SK-N-SH (cell line): Measurements from ENCODE around the gene PLIN3. TPM values are rescaled to one million over a fixed set of nuclear protein-coding genes. Genes with fewer than 3 reads are reported as not detected.
A peak's percentile ranks its signal among the peaks of the same experiment; 100 is the strongest.
"Not testable (repeated sequence)": the region's sequence is repeated elsewhere in the genome, so short reads cannot be mapped to it uniquely, and the experiment has no call there.

Source experiments
- CTCF ChIA-PET: fragments of 300-600, 350-600 bp; formaldehyde crosslinking; extraction: SDS; loops from one replicate; lab custom pipeline; 2021; lab: Yijun Ruan, JAX
- POLR2A ChIA-PET: fragments of 350-600 bp; sonication (Branson Sonifier 250); formaldehyde crosslinking; extraction: SDS; loops from one replicate; lab custom pipeline; 2020; ENCODE audit warnings: antibody characterized with exemption, inconsistent platforms; lab: Yijun Ruan, JAX
- DNase-seq: peaks from one replicate; pipeline ENCODE4 v3.0.0; 2012
- H2AFZ ChIP-seq: fragments of 200-600 bp; sonication (generic); 2 replicates; pipeline ENCODE4 v1.8.1; 2016; ENCODE audit warnings: antibody characterized with exemption, mild to moderate bottlenecking, low read depth
- H3F3A ChIP-seq: fragments of 200-600 bp; sonication (generic); replicated peaks from 2 replicates; pipeline ENCODE3; 2016; ENCODE audit warnings: antibody characterized with exemption, mild to moderate bottlenecking; ENCODE audit not compliant: insufficient read depth
- H3K27ac ChIP-seq, 2 experiments: fragments of 200-500 bp in 1 of 2; fragments of 200-600 bp in 1 of 2; sonication (Bioruptor generic) in 1 of 2; sonication (generic), shearing (Covaris generic) in 1 of 2; 2 replicates each; pipeline versions ENCODE4 v1.5.1 to v1.6.1; 2014 to 2016; ENCODE audit warnings: low read depth in 2 of 2, inconsistent platforms in 1 of 2, low read length in 1 of 2, mild to moderate bottlenecking in 1 of 2, mixed read lengths in 1 of 2
- H3K27me3 ChIP-seq: fragments of 200-600 bp; sonication (generic), shearing (Covaris generic); 2 replicates; pipeline ENCODE4 v1.6.1; 2016; ENCODE audit warnings: mixed run types; ENCODE audit not compliant: insufficient read depth
- H3K36me3 ChIP-seq, 2 experiments: fragments of 200-500 bp in 1 of 2; fragments of 200-600 bp in 1 of 2; sonication (Bioruptor generic) in 1 of 2; sonication (generic) in 1 of 2; replicated peaks in 1 of 2; 2 replicates each; pipeline versions ENCODE3 to v1.5.1; 2014 to 2016; ENCODE audit warnings: low read length in 1 of 2, mild to moderate bottlenecking in 1 of 2; ENCODE audit not compliant: insufficient read depth in 2 of 2, control insufficient read depth in 1 of 2
- H3K4me1 ChIP-seq, 2 experiments: fragments of 200-500 bp in 1 of 2; fragments of 200-600 bp in 1 of 2; sonication (Bioruptor generic) in 1 of 2; sonication (generic), shearing (Covaris generic) in 1 of 2; 2 replicates each; pipeline versions ENCODE4 v1.5.1 to v1.6.1; 2014 to 2016; ENCODE audit warnings: low read depth in 1 of 2, low read length in 1 of 2, mixed run types in 1 of 2; ENCODE audit not compliant: insufficient read depth in 2 of 2, control insufficient read depth in 1 of 2
- H3K4me2 ChIP-seq: fragments of 200-600 bp; sonication (generic), shearing (Covaris generic); 2 replicates; pipeline ENCODE4 v1.6.1; 2017; ENCODE audit warnings: mixed run types
- H3K4me3 ChIP-seq, 2 experiments: fragments of 200-500 bp in 1 of 2; fragments of 200-600 bp in 1 of 2; sonication (Bioruptor generic) in 1 of 2; sonication (generic), shearing (Covaris generic) in 1 of 2; 2 replicates each; pipeline versions ENCODE4 v1.5.1 to v1.8.1; 2014 to 2016; ENCODE audit warnings: low read depth in 2 of 2, inconsistent platforms in 1 of 2, low read length in 1 of 2, mild to moderate bottlenecking in 1 of 2, mixed read lengths in 1 of 2, moderate library complexity in 1 of 2
- H3K79me2 ChIP-seq: fragments of 200-600 bp; sonication (generic); 2 replicates; pipeline ENCODE4 v1.8.1; 2017; ENCODE audit warnings: mild to moderate bottlenecking; ENCODE audit not compliant: insufficient read depth
- H3K9ac ChIP-seq: fragments of 200-600 bp; sonication (generic); 2 replicates; pipeline ENCODE4 v1.6.1; 2017; ENCODE audit warnings: mixed run types
- H3K9me2 ChIP-seq: fragments of 200-600 bp; sonication (generic); 2 replicates; pipeline ENCODE4 v1.6.1; 2017; ENCODE audit warnings: mixed run types
- H3K9me3 ChIP-seq: fragments of 200-600 bp; sonication (generic); 2 replicates; pipeline ENCODE4 v1.6.1; 2017; ENCODE audit warnings: mixed run types, mild to moderate bottlenecking, moderate library complexity
- H4K20me1 ChIP-seq: fragments of 200-600 bp; sonication (generic); 2 replicates; pipeline ENCODE4 v1.6.1; 2017; ENCODE audit warnings: mild to moderate bottlenecking, mixed run types; ENCODE audit not compliant: insufficient read depth
- EP300 ChIP-seq, 2 experiments: IDR thresholded peaks; 2 replicates each; pipeline versions ENCODE4 v1.4.0 to v1.6.1; 2012; ENCODE audit warnings: borderline replicate concordance in 1 of 2, low read depth in 1 of 2, low read length in 1 of 2
- FOXJ3 ChIP-seq: sonication (generic); formaldehyde crosslinking; IDR thresholded peaks from 2 replicates; pipeline ENCODE4 v1.5.1; 2020; ENCODE audit warnings: mild to moderate bottlenecking, missing genetic modification reagents
- GATA2 ChIP-seq: sonication (generic); formaldehyde crosslinking; IDR thresholded peaks from 2 replicates; pipeline ENCODE4 v1.5.0; 2020; ENCODE audit warnings: mild to moderate bottlenecking, missing genetic modification reagents
- NFIC ChIP-seq: IDR thresholded peaks from 2 replicates; pipeline ENCODE4 v1.4.0; 2012; ENCODE audit warnings: borderline replicate concordance
- POLR2AphosphoS5 ChIP-seq: IDR thresholded peaks from 2 replicates; pipeline ENCODE4 v1.6.1; 2012; ENCODE audit warnings: low read depth, low read length
- USF2 ChIP-seq: fragments of 150-350 bp; IDR thresholded peaks from 2 replicates; pipeline ENCODE4 v1.6.1; 2017; ENCODE audit warnings: antibody characterized with exemption, low read length, low read depth, borderline replicate concordance
- WGBS: methylation state at CpG from one replicate; pipeline ENCODE4 v1.1.6; 2017; ENCODE audit warnings: low lambda C conversion rate; 5-methylcytosine and 5-hydroxymethylcytosine counted together
- polyA plus RNA-seq, 3 experiments: library from polyadenylated mRNA; depleted of rRNA; stranded (reverse); fragments of >200 nt; gene quantifications; 2 replicates each; pipeline ENCODE4 v1.2.3, GENCODE V29; 2012

The PLIN3 gene
- polyA plus RNA-seq, 1 of the 3 experiments (the other 2 are of a cell fraction) = 129 TPM

DNA sequence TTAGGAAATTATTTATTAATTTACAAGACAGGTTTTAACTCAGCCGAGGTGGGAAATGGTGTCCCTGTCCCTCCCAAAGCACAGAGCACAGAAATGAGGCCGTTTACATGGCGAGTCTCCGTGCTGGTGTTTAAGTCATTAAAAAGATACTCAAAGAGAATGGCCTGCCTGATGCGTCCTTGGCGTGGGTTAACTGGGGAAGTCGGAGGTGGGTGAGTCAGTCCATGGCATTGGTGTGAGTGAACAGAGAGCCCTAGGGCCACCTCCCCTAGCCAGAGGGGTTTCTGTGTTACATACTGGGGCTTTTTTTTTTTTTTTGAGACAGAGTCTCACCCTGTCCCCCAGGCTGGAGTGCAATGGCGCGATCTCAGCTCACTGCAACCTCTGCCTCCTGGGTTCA, 72.1 kb downstream of the PLIN3 start (continued):
- TF ChIP-seq POLR2AphosphoS5 (no peak), NFIC (no peak), GATA2 (no peak)

GRCh38 chr19:4794971-4795370, 72.5 kb downstream of the PLIN3 start:
- Histone ChIP-seq H3K4me1 (peaks cover 7 to 8% of the 10 kb centered on the region in 2 experiments; a peak in 2 of 4 replicates), H3K27ac (no peak overlapping the region), H4K20me1 (no peaks in the 10 kb centered on the region), H3K9ac (no peak overlapping the region), H3K4me3 (no peak overlapping the region), H2AFZ (no peak overlapping the region), H3K9me3 (no peaks in the 10 kb centered on the region), H3K9me2 (no peaks in the 10 kb centered on the region), H3K27me3 (no peaks in the 10 kb centered on the region), H3F3A (peaks cover 5% of the 10 kb centered on the region), H3K36me3 (peaks cover 17 to 29% of the 10 kb centered on the region in 2 experiments), H3K79me2 (peaks cover 52% of the 10 kb centered on the region), H3K4me2 (no peak overlapping the region)
- POLR2A ChIA-PET = no interaction called here
- WGBS = 79% methylated on average over 10 of the region's 11 CpGs
- no peak for DNase-seq
- CTCF ChIA-PET = no interaction called here
- no peak for TF ChIP-seq USF2
- no peak for TF ChIP-seq EP300 (IDR thresholded peaks at IDR 0.05; ENCODE audit: borderline replicate concordance in 1 of 2, low read depth in 1 of 2, low read length in 1 of 2)
- no peak for TF ChIP-seq FOXJ3 (CRISPR knock-in tag)

DNA sequence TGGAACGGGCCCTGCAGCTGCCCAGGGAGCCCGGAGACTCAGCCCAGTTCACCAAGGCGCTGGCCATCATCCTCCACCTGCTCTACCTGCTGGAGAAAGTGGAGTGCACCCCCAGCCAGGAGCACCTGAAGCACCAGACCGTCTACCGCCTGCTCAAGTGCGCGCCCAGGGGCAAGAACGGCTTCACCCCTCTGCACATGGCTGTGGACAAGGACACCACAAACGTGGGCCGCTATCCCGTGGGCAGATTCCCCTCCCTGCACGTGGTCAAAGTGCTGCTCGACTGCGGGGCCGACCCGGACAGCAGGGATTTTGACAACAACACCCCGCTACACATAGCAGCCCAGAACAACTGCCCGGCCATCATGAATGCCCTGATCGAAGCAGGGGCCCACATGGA, 74.2 kb downstream of the PLIN3 start:
- H3K4me3 ChIP-seq, H3K9me3 ChIP-seq, H3K9ac ChIP-seq, H3K4me1 ChIP-seq, H3K27ac ChIP-seq, H4K20me1 ChIP-seq, H3K9me2 ChIP-seq, DNase-seq, POLR2A ChIA-PET, H3K27me3 ChIP-seq, H3F3A ChIP-seq, CTCF ChIA-PET, H2AFZ ChIP-seq: not testable (repeated sequence)
- WGBS = 88% methylated on average over 6 of the region's 19 CpGs
- Histone ChIP-seq H3K4me2 (0 out of 2 replicates have a peak overlapping the region, but pooled peaks have one; percentile 92), H3K79me2 (peaks cover 52% of the 10 kb centered on the region), H3K36me3 (peaks cover 17 to 29% of the 10 kb centered on the region in 2 experiments)

GRCh38 chr19:4792866-4793195, 74.6 kb downstream of the PLIN3 start:
- H4K20me1 ChIP-seq, H2AFZ ChIP-seq, POLR2A ChIA-PET, H3K9me3 ChIP-seq, H3K27ac ChIP-seq, H3K27me3 ChIP-seq, H3K9ac ChIP-seq, DNase-seq, H3F3A ChIP-seq, H3K4me1 ChIP-seq, H3K9me2 ChIP-seq: not testable (repeated sequence)
- peaks cover 52% of the 10 kb centered on the region for H3K79me2 ChIP-seq
- WGBS = 95% methylated on average over 13 of the region's 24 CpGs
- H3K4me2 ChIP-seq = peak overlapping the region; percentile 92
- CTCF ChIA-PET = interaction anchor here (6.0 kb wide), 1 partner anchor 59 kb away, joined by 350 read pairs; the partner anchor contains the start of gene DPP9
- peak overlapping the region; percentile 77 to 87; a peak in 2 of 4 replicates for H3K4me3 ChIP-seq
- H3K36me3 ChIP-seq = peaks cover 17 to 29% of the 10 kb centered on the region in 2 experiments

DNA sequence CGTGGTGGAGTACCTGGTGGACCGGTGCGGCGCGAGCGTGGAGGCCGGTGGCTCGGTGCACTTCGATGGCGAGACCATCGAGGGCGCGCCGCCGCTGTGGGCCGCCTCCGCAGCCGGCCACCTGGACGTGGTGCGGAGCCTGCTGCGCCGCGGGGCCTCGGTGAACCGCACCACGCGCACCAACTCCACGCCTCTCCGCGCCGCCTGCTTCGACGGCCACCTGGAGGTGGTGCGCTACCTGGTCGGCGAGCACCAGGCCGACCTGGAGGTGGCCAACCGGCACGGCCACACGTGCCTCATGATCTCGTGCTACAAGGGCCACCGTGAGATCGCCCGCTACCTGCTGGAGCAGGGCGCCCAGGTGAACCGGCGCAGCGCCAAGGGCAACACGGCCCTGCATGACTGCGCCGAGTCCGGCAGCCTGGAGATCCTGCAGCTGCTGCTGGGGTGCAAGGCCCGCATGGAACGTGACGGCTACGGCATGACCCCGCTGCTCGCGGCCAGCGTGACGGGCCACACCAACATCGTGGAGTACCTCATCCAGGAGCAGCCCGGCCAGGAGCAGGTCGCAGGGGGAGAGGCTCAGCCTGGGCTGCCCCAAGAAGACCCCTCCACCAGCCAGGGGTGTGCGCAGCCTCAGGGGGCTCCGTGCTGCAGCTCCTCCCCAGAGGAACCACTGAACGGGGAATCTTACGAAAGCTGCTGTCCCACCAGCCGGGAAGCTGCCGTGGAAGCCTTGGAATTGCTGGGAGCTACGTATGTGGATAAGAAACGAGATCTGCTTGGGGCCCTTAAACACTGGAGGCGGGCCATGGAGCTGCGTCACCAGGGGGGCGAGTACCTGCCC, 75.2 kb downstream of the PLIN3 start:
- H3F3A ChIP-seq, H3K9me3 ChIP-seq, H3K4me1 ChIP-seq, DNase-seq, H3K9me2 ChIP-seq, H4K20me1 ChIP-seq, H3K27me3 ChIP-seq, H2AFZ ChIP-seq: not testable (repeated sequence)
- H3K36me3 ChIP-seq = peaks cover 17 to 29% of the 10 kb centered on the region in 2 experiments
- H3K9ac ChIP-seq = peak overlapping the region; percentile 90
- ChIA-PET POLR2A (interaction anchor here (2.3 kb wide), 1 partner anchor 23 kb away, joined by 22 read pairs; no protein-coding TSS in a partner anchor), CTCF (interaction anchor here (0.7 to 6.0 kb wide), 13 partner anchors 10 to 252 kb away, joined by 3 to 350 read pairs (median 10); partner anchors contain the start of genes DPP9 and LRG1)
- H3K27ac ChIP-seq = peak overlapping the region; percentile 68 to 82; a peak in 2 of 4 replicates
- WGBS = 2% methylated on average over 35 of the region's 75 CpGs
- H3K4me3 ChIP-seq = peak overlapping the region; percentile 77 to 87
- peaks cover 47% of the 10 kb centered on the region for H3K79me2 ChIP-seq
- peak overlapping the region; percentile 92 for H3K4me2 ChIP-seq
